HG02642 (cell line): ENCODE results near the gene COL5A1.

Experiments
- ATAC-seq: cut with Tn5 transposase; IDR thresholded peaks from one replicate; pipeline ENCODE4 v1.9.1; 2021; ENCODE audit warnings: mild to moderate bottlenecking; ENCODE audit not compliant: unreplicated experiment, poor library complexity

COL5A1 gene

DNA sequence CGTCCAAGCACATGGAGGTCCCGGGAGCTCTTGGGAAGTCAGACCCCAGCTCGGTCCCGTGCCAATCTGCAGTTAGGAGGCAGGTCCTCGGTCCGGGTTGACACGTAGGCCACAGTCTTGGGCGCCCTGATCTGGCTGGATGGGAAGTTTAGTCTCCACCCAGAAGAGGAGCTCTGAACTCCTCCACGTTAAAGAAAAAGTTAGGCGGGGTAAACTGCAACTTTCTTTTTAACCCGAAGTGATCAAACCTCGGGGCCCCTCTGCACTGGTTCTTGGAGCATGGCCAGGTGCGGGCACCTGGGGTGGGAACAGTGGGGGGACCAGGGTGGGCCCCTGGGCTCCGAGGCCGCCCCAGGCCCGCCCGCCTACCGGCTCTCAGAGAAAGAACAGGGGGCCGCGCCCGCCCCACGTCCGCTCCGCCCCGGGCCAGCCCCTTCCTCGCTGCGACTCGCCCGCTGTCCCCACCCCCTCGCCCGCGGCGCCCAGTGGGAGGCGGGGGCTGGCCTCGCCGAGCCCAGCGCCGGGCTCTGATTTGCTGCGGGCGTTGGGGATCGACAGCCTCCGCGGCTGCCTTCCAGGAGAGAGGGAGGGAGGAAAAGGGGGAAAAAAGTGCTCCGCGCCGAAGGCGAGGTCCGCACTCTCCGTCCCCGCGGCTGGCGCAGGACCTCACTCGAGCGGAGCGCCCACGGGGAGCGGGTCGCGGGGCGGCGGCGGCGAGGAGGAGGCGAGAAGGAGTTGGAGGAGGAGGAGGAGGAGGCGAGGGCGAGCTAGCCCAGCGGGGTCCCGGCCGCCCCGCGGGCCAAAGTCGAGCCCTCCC is at the start of gene COL5A1:
COL5A1 (plus strand) TSS at position 631 of the 817 bp plus-strand sequence. CDS start 385 bp downstream, outside the sequence.
- no peak for ATAC-seq

- no peak for ATAC-seq
Observed at GRCh38 chr9:134592018-134592818, 49.4 kb upstream of the COL5A1 start.

- ATAC-seq, result no peak
Observed at GRCh38 chr9:134592819-134593200, 48.8 kb upstream of the COL5A1 start.

GRCh38 chr9:134593286-134594077 is 48.1 kb upstream of the COL5A1 start:
- ATAC-seq, result no peak

DNA sequence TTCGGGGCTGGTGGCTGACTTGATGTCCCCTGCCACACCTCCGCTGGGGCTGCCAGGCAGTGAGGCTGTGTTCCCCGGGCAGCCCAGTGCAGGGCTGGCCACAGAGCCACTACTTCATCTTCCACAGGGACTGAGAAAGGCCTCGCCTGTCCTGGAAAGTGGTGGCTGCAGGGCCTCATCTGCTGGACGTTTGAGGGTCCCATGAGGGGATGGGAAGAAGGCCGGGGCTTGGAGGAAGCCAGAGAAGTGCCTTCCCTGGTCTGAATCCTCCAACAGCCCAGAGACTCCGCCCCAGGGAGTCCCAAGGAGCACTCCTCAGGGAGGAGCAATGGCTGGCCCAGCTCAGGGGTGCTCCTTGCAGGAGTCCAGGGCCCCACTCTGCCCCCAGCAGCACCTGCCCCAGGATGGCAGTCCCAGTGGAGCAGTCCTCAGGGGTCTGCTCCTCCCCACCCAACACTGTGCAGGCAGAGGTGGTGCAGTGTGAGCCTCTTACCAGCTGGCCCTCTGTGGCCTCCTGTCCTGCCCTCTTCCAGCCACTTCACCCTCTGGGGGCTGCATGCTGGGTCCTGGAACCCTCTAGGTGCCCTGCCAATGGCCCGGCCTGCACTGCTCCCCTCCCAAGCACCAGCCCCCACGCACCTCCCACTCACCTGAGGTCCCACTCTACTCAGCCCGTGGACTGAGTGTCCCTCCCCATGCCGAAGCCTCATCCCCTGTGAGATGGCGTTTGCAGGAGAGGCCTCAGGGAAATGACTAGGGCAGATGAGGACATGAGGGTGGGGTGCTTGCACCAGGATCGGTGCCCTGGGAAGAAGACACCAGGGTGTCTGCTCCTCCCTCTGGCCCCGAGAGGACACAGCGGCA is 47.3 kb upstream of the COL5A1 start:
- no peak for ATAC-seq

DNA sequence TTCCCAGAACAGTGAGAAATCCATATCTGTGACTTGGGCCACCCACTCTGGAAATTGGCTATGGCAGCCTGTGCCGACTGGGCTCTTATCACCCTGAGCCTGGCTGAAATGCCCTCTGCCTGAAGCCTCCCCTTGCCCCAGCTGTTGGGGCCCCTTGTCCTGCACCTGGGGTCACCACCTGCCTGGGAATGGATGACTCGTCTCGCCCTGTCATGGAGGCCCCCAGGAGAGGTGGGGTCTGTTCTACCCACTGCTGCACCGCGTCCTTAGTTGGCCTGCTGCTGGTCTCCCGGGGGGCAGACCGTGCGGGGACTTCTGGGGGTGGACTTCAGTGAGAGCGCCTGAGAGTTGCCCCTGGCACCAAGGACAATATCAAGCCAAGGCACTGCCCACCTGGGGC is 46.6 kb upstream of the COL5A1 start:
- ATAC-seq, result no peak

- no peak for ATAC-seq
Observed at GRCh38 chr9:134597041-134597913, 44.3 kb upstream of the COL5A1 start.

- ATAC-seq, result no peak
Observed at GRCh38 chr9:134597957-134598883, 43.4 kb upstream of the COL5A1 start.

DNA sequence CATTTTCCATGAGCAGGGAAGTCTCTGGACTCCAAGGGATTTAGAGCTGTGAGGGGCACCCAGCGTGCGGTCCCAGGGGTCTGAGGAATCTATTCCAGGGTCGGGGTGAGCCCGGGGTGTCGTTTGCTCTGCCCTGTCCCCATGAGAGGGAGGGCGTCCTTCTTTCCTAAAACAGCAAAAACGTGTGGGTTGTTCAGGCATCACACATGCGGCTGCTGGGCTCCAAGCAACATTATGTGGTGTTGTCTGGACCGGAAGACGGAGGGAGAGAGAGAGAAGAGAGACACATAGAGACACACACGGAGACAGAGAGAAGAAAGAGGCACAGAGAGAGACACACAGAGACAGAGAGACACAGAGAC is 42.7 kb upstream of the COL5A1 start:
- no peak for ATAC-seq

DNA sequence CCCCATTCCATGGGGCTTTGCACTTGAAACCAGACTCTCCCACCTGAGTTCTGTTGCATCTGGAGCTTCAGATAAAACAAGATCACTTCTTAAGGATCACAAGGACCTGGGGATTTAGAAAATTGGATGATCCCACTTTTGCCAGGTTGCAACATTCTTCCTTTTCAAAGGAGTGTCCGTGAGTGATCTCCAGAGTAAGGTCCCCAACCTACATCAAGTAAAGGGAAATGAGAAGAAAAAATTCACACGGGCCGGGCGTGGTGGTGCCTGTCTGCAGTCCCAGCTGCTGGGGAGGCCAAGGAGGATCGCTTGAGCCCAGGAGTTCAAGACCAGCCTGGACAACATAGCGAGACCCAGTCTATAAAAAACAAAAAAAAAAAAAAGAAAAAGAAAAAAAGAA is 41.2 kb upstream of the COL5A1 start:
- no peak for ATAC-seq

GRCh38 chr9:134600836-134601638 is 40.6 kb upstream of the COL5A1 start:
- ATAC-seq, result no peak

GRCh38 chr9:134601764-134602163 is 39.8 kb upstream of the COL5A1 start:
- ATAC-seq, result no peak

DNA sequence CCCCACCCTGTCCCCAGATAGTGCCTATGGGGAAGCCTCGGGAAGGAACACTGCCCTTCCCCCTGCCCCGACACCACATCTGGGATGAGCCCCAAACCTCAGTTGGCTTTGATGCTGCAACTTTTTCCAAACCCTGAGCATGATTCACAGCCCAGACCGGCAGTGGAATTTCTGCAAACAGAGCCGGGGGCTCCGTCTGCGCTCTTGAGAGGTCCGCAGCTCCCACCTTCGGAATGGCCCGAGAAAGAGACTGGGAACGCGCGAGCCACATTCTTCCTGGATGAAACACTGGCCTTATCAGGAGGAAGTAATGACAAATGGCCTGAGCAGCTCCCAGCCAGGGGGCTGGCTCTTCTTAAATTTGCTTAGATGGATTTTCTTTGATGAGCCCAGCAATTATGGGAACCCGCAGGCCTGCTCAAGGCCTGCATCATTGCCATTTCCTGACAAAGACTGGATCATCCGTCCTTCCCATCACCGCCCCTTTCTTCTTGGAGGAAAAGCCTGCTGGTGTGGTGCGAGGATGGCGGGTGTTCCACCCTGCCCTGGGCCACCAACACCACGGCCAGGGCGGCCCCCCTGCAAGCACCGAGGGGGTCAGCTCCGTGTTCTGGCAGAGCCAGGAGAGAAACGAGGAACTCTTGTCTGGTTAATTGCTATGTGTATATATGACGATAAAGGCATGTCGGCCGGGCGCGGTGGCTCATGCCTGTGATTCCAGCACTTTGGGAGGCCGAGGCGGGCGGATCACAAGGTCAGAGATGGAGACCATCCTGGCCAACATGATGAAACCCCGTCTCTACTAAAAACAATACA is 38.8 kb upstream of the COL5A1 start:
- ATAC-seq, result no peak

GRCh38 chr9:134604834-134605233 is 36.8 kb upstream of the COL5A1 start:
- ATAC-seq, result no peak

DNA sequence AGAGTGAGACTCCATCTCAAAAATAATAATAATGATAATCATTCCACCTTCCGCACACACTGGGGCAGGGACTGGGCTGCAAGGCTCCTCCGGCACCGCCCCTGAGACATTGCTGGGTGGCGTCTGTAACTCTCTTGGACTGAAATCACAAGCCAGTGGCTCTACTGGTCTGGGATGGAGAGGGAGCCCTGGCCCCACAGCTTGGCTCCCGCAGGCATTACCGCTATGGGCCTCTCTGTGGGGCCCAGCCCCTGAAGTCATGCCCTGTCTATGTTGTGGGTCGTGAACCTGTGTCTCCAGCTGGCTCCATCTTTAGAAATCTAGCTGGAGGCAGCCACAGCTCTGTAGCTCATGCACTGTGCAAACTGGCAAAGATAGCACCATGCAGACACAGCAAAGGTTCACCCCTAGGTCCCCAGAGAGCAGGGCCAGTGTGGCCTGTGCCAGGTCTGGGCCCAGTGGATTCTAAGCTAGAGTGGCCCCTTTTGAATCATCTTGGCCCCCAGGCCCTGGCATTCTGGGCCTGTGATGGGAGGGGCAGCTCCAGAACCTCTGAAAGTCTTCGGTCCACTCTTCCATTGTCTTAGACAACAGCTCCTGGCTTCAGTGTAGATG is 36.1 kb upstream of the COL5A1 start:
- ATAC-seq, result no peak

DNA sequence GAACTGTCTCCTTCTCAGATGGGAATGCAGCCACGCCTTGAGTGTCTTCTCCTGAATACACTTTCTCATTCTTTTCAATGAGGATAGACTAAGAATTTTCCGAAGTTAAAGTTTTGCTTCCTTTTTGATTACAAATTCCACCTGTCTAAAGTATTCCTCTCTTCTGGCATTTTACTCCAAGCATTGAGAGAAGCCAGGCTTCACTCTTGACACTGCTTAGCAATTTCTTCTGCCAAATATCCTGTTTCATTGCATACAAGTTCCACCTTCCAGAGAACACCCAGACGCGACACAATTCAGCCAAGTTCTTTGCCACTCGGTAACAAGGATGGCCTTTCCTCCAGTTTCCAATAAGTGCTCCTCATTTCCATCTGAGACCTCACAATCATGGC is 35.6 kb upstream of the COL5A1 start:
- no peak for ATAC-seq
